HG02678 (cell line): Measurements from ENCODE around the gene RARB.

ENCODE experiments used
- ATAC-seq: cut with Tn5 transposase; IDR thresholded peaks from one replicate; pipeline ENCODE4 v1.9.1; 2021; ENCODE audit warnings: mild to moderate bottlenecking, moderate library complexity; ENCODE audit not compliant: unreplicated experiment

The RARB gene

GRCh38 chr3:25427942-25428788 is at the start of gene RARB:
Gene RARB, plus strand, starts transcription at chr3:25428263. Its CDS starts 469 bp downstream, at chr3:25428732.
- peak; percentile 42 for ATAC-seq

- ATAC-seq = no peak
Measured at GRCh38 chr3:25378786-25379311, 49.2 kb upstream of the RARB start.

GRCh38 chr3:25380222-25380739 is 47.8 kb upstream of the RARB start:
- no peak for ATAC-seq

DNA sequence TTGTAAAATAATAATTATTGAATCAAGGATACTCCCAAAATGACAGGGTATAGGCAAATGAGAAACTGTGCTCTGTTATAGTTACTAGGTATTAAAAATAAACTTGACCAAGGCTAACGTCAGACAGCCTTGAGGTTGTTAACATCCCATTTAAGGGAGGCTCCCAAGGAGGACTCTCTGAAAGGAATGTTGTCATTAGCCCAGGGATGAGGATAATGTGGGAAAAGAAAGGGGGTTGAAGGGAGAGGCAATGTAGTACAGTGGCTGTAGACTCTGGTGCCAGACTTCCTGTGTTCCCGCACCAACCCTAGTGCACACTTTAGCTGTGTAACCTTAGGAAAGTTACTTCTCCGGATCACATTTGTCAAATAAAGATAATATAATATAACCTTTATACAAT is 47.0 kb upstream of the RARB start:
- ATAC-seq = no peak

DNA sequence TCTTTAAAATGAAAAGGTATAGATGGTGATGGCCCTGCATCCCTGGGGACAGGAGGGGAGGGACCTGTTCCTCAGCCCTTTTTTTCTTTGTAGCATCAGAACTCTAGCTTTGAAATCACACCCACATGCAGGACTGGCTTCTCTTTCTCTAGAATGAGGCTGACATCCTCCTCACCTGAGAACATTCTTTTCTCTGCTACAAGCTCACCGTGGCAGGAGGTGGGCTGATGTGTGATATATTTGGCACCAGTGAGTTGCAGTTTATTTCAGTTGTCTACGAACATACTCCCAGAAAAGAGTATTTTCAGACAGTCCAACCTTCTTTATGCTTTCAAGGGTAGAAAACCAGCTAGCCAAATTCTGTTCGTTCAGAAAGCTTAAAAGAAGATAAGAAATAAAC is 43.6 kb upstream of the RARB start:
- no peak for ATAC-seq

DNA sequence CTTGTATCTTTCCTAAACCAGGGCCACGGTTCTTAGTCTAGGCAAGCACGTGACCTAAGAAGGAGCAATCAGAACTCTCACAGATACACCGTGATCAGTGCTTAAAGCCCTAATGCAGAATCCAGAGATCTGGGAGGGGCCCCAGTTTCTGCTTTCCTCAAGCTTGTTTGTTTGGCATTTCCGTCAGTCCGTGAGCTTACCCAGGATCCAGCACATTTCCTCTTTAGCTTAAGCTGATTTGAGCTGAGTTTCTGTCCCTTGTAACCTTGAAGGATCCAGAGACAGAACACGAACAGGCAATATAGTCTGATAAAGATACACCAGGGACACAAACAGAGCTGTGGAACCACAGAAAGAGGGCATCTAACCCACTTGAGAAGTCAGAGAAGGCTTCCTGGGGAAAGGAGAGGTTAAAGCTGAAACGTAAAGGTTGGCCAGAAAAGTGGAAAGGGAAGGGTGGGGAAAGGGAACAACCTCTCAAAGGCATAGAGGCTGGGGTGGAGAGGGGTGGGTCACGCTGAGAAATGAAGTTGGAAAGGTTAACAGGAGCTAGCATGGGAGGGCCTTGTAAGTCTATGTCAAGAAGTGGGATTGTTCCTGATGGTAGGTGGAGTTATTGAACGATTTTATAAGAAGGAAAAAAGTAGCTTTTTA is 42.1 kb upstream of the RARB start:
- ATAC-seq = no peak

DNA sequence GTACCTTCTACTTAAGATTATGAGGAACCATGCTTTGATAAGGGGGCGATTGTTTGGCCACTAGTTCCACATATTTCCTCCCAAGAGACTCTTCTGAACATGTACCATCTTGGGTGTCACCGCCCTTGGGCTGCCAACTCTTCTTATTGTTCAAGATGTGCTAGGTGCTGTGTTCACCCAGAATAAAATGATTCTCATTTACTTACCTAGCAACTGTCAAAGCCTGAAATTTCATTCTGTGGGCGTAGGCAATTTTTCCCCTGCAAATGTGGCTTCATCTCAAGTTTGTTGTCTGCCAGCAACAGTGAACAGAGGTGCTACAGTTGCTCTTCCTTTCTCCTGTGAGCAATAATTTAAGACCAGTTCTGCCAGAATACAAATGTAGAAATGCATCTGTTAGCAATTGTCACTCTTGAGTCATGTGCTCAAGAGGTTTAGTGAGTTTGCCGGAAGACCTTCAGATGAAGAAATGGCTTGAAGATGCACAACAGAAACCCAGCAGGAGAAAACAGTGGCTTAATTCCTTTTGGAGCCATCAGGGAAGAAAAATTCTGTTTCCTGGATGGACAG is 41.3 kb upstream of the RARB start:
- ATAC-seq = no peak

- no peak for ATAC-seq
Measured at GRCh38 chr3:25390605-25391004, 37.5 kb upstream of the RARB start.

DNA sequence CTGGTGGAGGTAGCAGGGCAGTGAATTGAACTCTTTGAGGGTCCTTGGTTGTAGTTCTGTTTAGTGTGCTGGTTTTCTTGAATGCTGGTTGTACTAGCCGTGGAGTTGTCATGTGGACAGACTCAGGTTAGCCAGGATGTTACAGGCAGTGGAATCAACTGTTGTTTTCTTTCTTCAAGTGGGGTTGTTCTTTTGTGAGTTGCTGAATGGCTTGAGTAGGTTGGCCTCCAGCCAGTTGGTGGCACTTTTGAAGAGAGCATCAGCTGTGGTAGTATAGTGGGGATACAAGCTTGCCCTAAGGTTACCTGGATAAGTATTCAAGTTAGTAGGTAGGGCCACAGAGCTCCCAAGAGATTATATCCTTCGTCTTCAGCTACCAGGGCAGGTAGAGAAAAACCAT is 31.8 kb upstream of the RARB start:
- no peak for ATAC-seq

DNA sequence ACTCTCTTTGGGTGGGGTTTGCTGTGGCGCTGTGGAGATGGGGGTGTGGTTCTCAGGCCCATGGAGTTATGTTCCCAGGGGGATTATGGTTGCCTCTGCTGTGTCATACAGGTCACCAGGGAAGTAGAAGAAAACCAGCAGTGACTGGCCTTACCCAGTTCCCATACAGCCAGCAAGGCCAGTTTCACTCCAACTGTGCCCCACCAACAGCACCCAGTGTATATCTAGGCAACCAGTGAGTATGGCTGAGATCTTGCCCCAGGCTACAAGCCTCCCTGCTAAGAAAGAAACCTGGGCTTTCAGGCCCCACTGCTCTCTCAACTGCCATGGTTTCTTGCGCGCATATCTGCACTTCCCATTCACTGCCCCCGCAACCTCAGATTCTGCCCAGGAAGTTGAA is 31.4 kb upstream of the RARB start:
- no peak for ATAC-seq

GRCh38 chr3:25397150-25397549 is 30.9 kb upstream of the RARB start:
- no peak for ATAC-seq

GRCh38 chr3:25400587-25400986 is 27.5 kb upstream of the RARB start:
- no peak for ATAC-seq

- no peak for ATAC-seq
Measured at GRCh38 chr3:25403968-25404367, 24.1 kb upstream of the RARB start.

GRCh38 chr3:25404569-25404968 is 23.5 kb upstream of the RARB start:
- no peak for ATAC-seq

- ATAC-seq = no peak
Measured at GRCh38 chr3:25405335-25405734, 22.7 kb upstream of the RARB start.

GRCh38 chr3:25410703-25411102 is 17.4 kb upstream of the RARB start:
- ATAC-seq = no peak

- ATAC-seq = no peak
Measured at GRCh38 chr3:25412269-25412668, 15.8 kb upstream of the RARB start.

- no peak for ATAC-seq
Measured at GRCh38 chr3:25416176-25416575, 11.9 kb upstream of the RARB start.

DNA sequence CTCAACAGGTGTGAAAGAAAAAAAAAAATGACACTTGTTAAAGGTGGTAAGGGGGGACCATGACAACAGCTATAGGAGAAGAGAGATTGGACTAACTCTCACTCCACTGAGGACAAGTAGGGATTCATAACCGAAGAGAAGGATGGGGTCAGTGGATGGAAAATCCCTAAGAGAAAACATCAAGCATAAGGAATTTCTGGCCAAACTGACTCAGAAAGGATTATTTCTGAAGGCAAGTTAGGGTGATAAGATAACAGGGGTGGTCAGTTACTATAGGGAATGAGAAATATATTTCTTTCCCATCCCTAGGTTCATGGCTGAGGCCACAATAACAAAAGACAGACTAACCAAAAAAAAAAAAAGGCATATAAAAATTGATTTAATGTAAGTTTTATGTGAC is 9.5 kb upstream of the RARB start:
- no peak for ATAC-seq

DNA sequence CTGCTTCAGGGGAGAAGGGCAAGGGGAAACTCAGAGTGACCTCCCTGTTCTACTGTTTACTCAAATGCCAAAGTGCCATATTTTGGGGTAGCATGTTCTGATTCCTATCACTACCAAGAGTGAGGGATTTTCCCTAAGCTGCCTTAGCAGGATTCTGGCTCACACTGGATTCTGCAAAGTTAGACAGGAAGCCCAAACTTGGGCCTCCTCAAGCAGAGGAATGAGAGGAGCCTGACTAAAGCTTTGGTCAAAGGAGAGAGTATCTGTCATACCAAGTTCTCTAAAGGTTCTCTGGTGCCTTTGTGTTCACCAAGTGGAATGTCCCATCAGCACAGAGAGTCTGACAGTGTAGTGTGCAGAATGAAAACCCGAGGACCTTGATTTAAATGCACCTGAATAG is 8.8 kb upstream of the RARB start:
- ATAC-seq = no peak

GRCh38 chr3:25420147-25420546 is 7.9 kb upstream of the RARB start:
- ATAC-seq = no peak

- no peak for ATAC-seq
Measured at GRCh38 chr3:25420885-25421284, 7.2 kb upstream of the RARB start.
